Testis (tissue), 3 donors: ENCODE data around the gene NET1. TPM values are rescaled to one million over a fixed set of nuclear protein-coding genes. Genes with fewer than 3 reads are reported as not detected.

Source experiments
- DNase-seq: peaks from one replicate; pipeline ENCODE4 v3.0.0-alpha.2; 2019
- H3K27ac ChIP-seq, 2 donors: fragments of 200-600 bp; sonication (generic); one replicate each; pipeline ENCODE4 v1.5.1; 2019
- H3K27me3 ChIP-seq: fragments of 200-600 bp; sonication (generic); one replicate; pipeline ENCODE4 v1.5.1; 2019
- H3K36me3 ChIP-seq: fragments of 200-600 bp; sonication (generic); one replicate; pipeline ENCODE4 v1.5.1; 2017; ENCODE audit warnings: low read depth; ENCODE audit errors: missing control alignments
- H3K4me1 ChIP-seq: fragments of 200-600 bp; sonication (generic); one replicate; pipeline ENCODE4 v1.5.1; 2019
- H3K4me3 ChIP-seq, 2 donors: fragments of 200-600 bp; sonication (generic); one replicate each; pipeline ENCODE4 v1.5.1; 2017 to 2019
- H3K9me3 ChIP-seq: fragments of 200-600 bp; sonication (generic); one replicate; pipeline ENCODE4 v1.5.1; 2017
- CTCF ChIP-seq, 3 experiments: fragments of 450-650 bp in 2 of 3; fragments of 200-600 bp in 1 of 3; sonication (generic) in 1 of 3; IDR thresholded peaks; one replicate each; pipeline ENCODE4 v1.5.1; 2016 to 2019; ENCODE audit warnings: antibody characterized with exemption in 3 of 3, mild to moderate bottlenecking in 2 of 3, moderate library complexity in 1 of 3
- POLR2A ChIP-seq: fragments of 450-650 bp; IDR thresholded peaks from one replicate; pipeline ENCODE4 v1.6.1; 2017; ENCODE audit warnings: antibody characterized with exemption, mild to moderate bottlenecking, moderate library complexity
- WGBS, 2 donors: methylation state at CpG; one replicate each; pipeline ENCODE4 v1.1.5; 2018; 5-methylcytosine and 5-hydroxymethylcytosine counted together
- intact Hi-C: fragments of 100-400 bp; cut with DNase I; formaldehyde crosslinking; loops from one replicate; pipeline ENCODE4 v1.15.1; 2023; ENCODE audit warnings: low total_unique reads
- polyA plus RNA-seq: library from polyadenylated mRNA; stranded (reverse); fragments of 350-450 nt; fragmentation: Illumina TruSeq; extraction: RNeasy Lipid Tissue Mini Kit (QIAGEN cat#74804); gene quantifications from one replicate; pipeline ENCODE4 v1.2.3, GENCODE V29; 2014; ENCODE audit warnings: low read depth, low replicate concordance; ENCODE audit not compliant: insufficient read depth
- total RNA-seq, 2 donors: library from RNA; depleted of rRNA; stranded (reverse); fragments of >200 nt; gene quantifications; one replicate each; pipeline ENCODE4 v1.2.3, GENCODE V29; 2016

Gene NET1
- total and polyA plus RNA-seq, 3 donors from 2014 or later: 29.7 to 40.7 (median 39.9) TPM

- Histone ChIP-seq H3K27me3 (no peaks in the 10 kb centered on the region), H3K27ac (no peak overlapping the region), H3K4me1 (no peaks in the 10 kb centered on the region), H3K36me3 (no peaks in the 10 kb centered on the region), H3K4me3 (no peak overlapping the region), H3K9me3 (no peaks in the 10 kb centered on the region)
- intact Hi-C loops: no loop called here
- TF ChIP-seq POLR2A (no peak), CTCF (IDR thresholded peaks at IDR 0.05) (no peak)
- 89 to 91% methylated on average over 12 of the region's 12 CpGs for whole genome bisulfite sequencing, 2 donors
- DNase-seq: no peak
Observed at GRCh38 chr10:5396556-5397300, 15.6 kb upstream of the NET1 start.

- no peaks in the 10 kb centered on the region for H3K9me3 ChIP-seq
- no peaks in the 10 kb centered on the region for H3K4me1 ChIP-seq
- H3K27me3 ChIP-seq: no peaks in the 10 kb centered on the region
- TF ChIP-seq CTCF (IDR thresholded peaks at IDR 0.05) (no peak), POLR2A (no peak)
- H3K36me3 ChIP-seq: no peaks in the 10 kb centered on the region
- DNase-seq: no peak
- H3K4me3 ChIP-seq: no peak overlapping the region
- WGBS, 2 donors: 56 to 66% methylated on average over 6 of the region's 6 CpGs
- no peak overlapping the region for H3K27ac ChIP-seq
- intact Hi-C loops: no loop called here
Observed at GRCh38 chr10:5399332-5399731, 13.0 kb upstream of the NET1 start.

- no peak for DNase-seq
- intact Hi-C loops: no loop called here
- no peaks in the 10 kb centered on the region for H3K36me3 ChIP-seq
- no peak overlapping the region for H3K27ac ChIP-seq
- TF ChIP-seq CTCF (IDR thresholded peaks at IDR 0.05) (no peak), POLR2A (no peak)
- no peak overlapping the region for H3K4me3 ChIP-seq
- H3K27me3 ChIP-seq: no peaks in the 10 kb centered on the region
- H3K9me3 ChIP-seq: no peaks in the 10 kb centered on the region
- WGBS, 2 donors: 90 to 92% methylated on average over 9 of the region's 9 CpGs
- no peaks in the 10 kb centered on the region for H3K4me1 ChIP-seq
Observed at GRCh38 chr10:5400468-5401240, 11.7 kb upstream of the NET1 start.

GRCh38 chr10:5402798-5403197 lies 9.6 kb upstream of the NET1 start:
- no peaks in the 10 kb centered on the region for H3K4me1 ChIP-seq
- H3K9me3 ChIP-seq: no peaks in the 10 kb centered on the region
- intact Hi-C loops: no loop called here
- WGBS, 2 donors: 94 to 97% methylated on average over 2 to 3 of the region's 3 CpGs
- TF ChIP-seq POLR2A: no peak
- TF ChIP-seq CTCF (IDR thresholded peaks at IDR 0.05): no peak
- H3K36me3 ChIP-seq: no peaks in the 10 kb centered on the region
- DNase-seq: no peak
- H3K27ac ChIP-seq: no peak overlapping the region
- H3K27me3 ChIP-seq: no peaks in the 10 kb centered on the region
- H3K4me3 ChIP-seq: no peak overlapping the region
